Measurements from ENCODE around the gene RICTOR. TPM values are rescaled to one million over a fixed set of nuclear protein-coding genes. Genes with fewer than 3 reads are reported as not detected.
A peak's percentile ranks its signal among the peaks of the same experiment; 100 is the strongest.

RICTOR gene
- total and polyA plus RNA-seq, 2 of the 4 experiments (the other 2 are of a cell fraction) = 4.1 to 35.7 TPM

DNA sequence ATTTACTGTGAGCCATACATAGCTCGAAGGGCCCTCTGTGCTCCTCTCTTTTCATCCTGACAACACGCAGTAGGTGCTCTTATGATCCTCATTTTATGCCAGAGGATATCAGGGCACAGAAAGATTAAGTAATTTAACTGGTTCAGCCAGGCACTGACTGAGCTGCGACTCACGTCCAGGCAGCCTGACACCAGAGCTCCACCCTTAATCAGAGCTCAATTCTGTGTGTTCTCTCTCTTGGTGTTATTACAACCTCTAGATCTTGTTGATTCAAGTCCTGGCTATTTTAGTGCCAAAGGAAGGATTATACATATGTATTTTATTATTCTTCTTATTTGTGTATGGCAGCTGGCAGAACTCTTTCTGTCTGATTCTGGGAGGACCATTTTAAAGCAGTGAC, 168.7 kb downstream of the RICTOR start:
- Histone ChIP-seq H3K4me3 (ENCODE audit: insufficient read depth, low read depth, low read length) (no peak overlapping the region), H2BK15ac (ENCODE audit: low read depth, low read length) (no peak overlapping the region), H3K4me1 (ENCODE audit: control insufficient read depth, insufficient read depth, low read length) (no peaks in the 10 kb centered on the region), H3K18ac (ENCODE audit: low read depth, low read length) (no peak overlapping the region), H3K56ac (ENCODE audit: extremely low read depth, insufficient read depth, low read length) (no peak overlapping the region), H2BK120ac (ENCODE audit: low read depth, low read length) (no peak overlapping the region), H3K23ac (ENCODE audit: low read depth, low read length) (no peak overlapping the region), H2AFZ (replicated peaks; ENCODE audit: low read length, poor library complexity) (no peak overlapping the region), H4K20me1 (ENCODE audit: insufficient read depth, low read length) (no peaks in the 10 kb centered on the region), H4K5ac (ENCODE audit: low read depth, low read length) (no peak overlapping the region), H2AK5ac (ENCODE audit: low read depth, low read length) (no peak overlapping the region), H4K8ac (ENCODE audit: low read depth in 2 of 2, low read length in 2 of 2) (no peak overlapping the region), H3K9me3 (ENCODE audit: control insufficient read depth, insufficient read depth, low read length) (peaks cover 6% of the 10 kb centered on the region), H3K4ac (ENCODE audit: low read depth, low read length) (no peak overlapping the region), H2BK20ac (ENCODE audit: low read depth, low read length) (no peak overlapping the region), H3K9me1 (ENCODE audit: insufficient read depth, low read length) (peaks cover 7% of the 10 kb centered on the region), H3K4me2 (ENCODE audit: low read depth, low read length) (no peak overlapping the region), H3K79me1 (ENCODE audit: low read depth in 1 of 2, low read length in 2 of 2) (peaks cover 29% of the 10 kb centered on the region in 2 experiments), H3K9ac (ENCODE audit: low read depth, low read length) (no peak overlapping the region), H3K27me3 (ENCODE audit: control insufficient read depth, insufficient read depth, low read length) (no peaks in the 10 kb centered on the region), H3K36me3 (ENCODE audit: control insufficient read depth, insufficient read depth, low read length) (peaks cover 63% of the 10 kb centered on the region), H3K14ac (replicated peaks; ENCODE audit: low read depth, low read length) (no peak overlapping the region), H2AK9ac (replicated peaks; ENCODE audit: low read depth, low read length, poor library complexity) (no peak overlapping the region), H4K91ac (ENCODE audit: insufficient read depth, low read depth, low read length) (no peak overlapping the region), H3K27ac (ENCODE audit: insufficient read depth, low read length) (no peak overlapping the region), H2BK5ac (ENCODE audit: low read depth, low read length, poor library complexity, severe bottlenecking) (no peak overlapping the region)
- no peak for TF ChIP-seq RCOR1 (IDR thresholded peaks at IDR 0.05; ENCODE audit: insufficient replicate concordance, low read length)
- TF ChIP-seq RAD21 (IDR thresholded peaks at IDR 0.05; ENCODE audit: low read length) = no peak
- TF ChIP-seq, protein P1, sequence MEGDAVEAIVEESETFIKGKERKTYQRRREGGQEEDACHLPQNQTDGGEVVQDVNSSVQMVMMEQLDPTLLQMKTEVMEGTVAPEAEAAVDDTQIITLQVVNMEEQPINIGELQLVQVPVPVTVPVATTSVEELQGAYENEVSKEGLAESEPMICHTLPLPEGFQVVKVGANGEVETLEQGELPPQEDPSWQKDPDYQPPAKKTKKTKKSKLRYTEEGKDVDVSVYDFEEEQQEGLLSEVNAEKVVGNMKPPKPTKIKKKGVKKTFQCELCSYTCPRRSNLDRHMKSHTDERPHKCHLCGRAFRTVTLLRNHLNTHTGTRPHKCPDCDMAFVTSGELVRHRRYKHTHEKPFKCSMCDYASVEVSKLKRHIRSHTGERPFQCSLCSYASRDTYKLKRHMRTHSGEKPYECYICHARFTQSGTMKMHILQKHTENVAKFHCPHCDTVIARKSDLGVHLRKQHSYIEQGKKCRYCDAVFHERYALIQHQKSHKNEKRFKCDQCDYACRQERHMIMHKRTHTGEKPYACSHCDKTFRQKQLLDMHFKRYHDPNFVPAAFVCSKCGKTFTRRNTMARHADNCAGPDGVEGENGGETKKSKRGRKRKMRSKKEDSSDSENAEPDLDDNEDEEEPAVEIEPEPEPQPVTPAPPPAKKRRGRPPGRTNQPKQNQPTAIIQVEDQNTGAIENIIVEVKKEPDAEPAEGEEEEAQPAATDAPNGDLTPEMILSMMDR (conservative IDR thresholded peaks at IDR 0.05; ENCODE audit: low read depth, low read length) = no peak
- no peak for TF ChIP-seq SMC3 (IDR thresholded peaks at IDR 0.05; ENCODE audit: low read depth, low read length)
- TF ChIP-seq, protein P2, sequence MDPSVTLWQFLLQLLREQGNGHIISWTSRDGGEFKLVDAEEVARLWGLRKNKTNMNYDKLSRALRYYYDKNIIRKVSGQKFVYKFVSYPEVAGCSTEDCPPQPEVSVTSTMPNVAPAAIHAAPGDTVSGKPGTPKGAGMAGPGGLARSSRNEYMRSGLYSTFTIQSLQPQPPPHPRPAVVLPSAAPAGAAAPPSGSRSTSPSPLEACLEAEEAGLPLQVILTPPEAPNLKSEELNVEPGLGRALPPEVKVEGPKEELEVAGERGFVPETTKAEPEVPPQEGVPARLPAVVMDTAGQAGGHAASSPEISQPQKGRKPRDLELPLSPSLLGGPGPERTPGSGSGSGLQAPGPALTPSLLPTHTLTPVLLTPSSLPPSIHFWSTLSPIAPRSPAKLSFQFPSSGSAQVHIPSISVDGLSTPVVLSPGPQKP (IDR thresholded peaks at IDR 0.05; ENCODE audit: borderline replicate concordance, low read depth, low read length) = no peak
- TF ChIP-seq RFX5 (IDR thresholded peaks at IDR 0.05; ENCODE audit: low read depth, low read length) = no peak
- TF ChIP-seq CHD1 (IDR thresholded peaks at IDR 0.05; ENCODE audit: low read depth, low read length) = no peak
- no peak for TF ChIP-seq POLR2A (IDR thresholded peaks at IDR 0.05; ENCODE audit: low read depth, low read length)
- TF ChIP-seq BHLHE40 (IDR thresholded peaks at IDR 0.05; ENCODE audit: low read depth, low read length) = no peak
- TF ChIP-seq MAZ (IDR thresholded peaks at IDR 0.05; ENCODE audit: borderline replicate concordance, low read depth, low read length) = no peak
- TF ChIP-seq NFE2L2 (IDR thresholded peaks at IDR 0.05; ENCODE audit: low read depth, low read length) = no peak
- TF ChIP-seq, protein P3, sequence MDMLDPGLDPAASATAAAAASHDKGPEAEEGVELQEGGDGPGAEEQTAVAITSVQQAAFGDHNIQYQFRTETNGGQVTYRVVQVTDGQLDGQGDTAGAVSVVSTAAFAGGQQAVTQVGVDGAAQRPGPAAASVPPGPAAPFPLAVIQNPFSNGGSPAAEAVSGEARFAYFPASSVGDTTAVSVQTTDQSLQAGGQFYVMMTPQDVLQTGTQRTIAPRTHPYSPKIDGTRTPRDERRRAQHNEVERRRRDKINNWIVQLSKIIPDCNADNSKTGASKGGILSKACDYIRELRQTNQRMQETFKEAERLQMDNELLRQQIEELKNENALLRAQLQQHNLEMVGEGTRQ (IDR thresholded peaks at IDR 0.05; ENCODE audit: low read depth, low read length) = no peak
- no peak for TF ChIP-seq MAFK (IDR thresholded peaks at IDR 0.05; ENCODE audit: low read depth, low read length)
- no peak for TF ChIP-seq FOS (IDR thresholded peaks at IDR 0.05; ENCODE audit: low read depth, low read length)
- no peak for TF ChIP-seq CEBPB (IDR thresholded peaks at IDR 0.05; ENCODE audit: low read depth, low read length)
- TF ChIP-seq MXI1 (IDR thresholded peaks at IDR 0.05; ENCODE audit: borderline replicate concordance, low read depth, low read length) = no peak
- in situ Hi-C loops (cut with MboI; ENCODE audit: low sequenced_read_pairs) = no loop called here
- peak; percentile 26 for DNase-seq
- 0 out of 2 replicates have a peak, but pooled peaks have one; percentile 37 for ATAC-seq (ENCODE audit: low read depth)
- no CpG with 5 or more reads among the region's 4 CpGs for WGBS, 2 experiments (ENCODE audit: extremely low coverage in 2 of 2, insufficient read length in 1 of 2)
- intact Hi-C loops (cut with micrococcal nuclease) = no loop called here
- ChIA-PET POLR2A (ENCODE audit: unreplicated experiment) (no interaction called here), CTCF (interaction anchor here (0.6 kb wide), 1 partner anchor 1050 kb away, joined by 3 read pairs; no protein-coding TSS in a partner anchor)
- BruUV-seq (replicated peaks) = no TSS peak
- dilution Hi-C loops (cut with HindIII; ENCODE audit: low sequenced_read_pairs, unreplicated experiment) = no loop called here
